ENCODE results near the gene P2RY6.
A peak's percentile ranks its signal among the peaks of the same experiment; 100 is the strongest.

Gene P2RY6

GRCh38 chr11:73308961-73309919, 37.1 kb downstream of the P2RY6 start:
- H3K27ac ChIP-seq (ENCODE audit: low read length): no peak overlapping the region
- no peak for ATAC-seq (ENCODE audit: insufficient read depth, low read depth)
- peaks cover 8% of the 10 kb centered on the region for H3K27me3 ChIP-seq (ENCODE audit: insufficient read depth, low read length, poor library complexity)
- TF ChIP-seq CTCF (IDR thresholded peaks at IDR 0.05; ENCODE audit: borderline replicate concordance, extremely low read depth, low read length, poor library complexity, severe bottlenecking) (no peak), EZH2 (IDR thresholded peaks at IDR 0.05; ENCODE audit: borderline replicate concordance, low read depth, low read length, severe bottlenecking) (no peak)
- peaks cover 24% of the 10 kb centered on the region for H3K4me1 ChIP-seq (ENCODE audit: insufficient read depth, low read length)
- H4K20me1 ChIP-seq (ENCODE audit: insufficient read depth, low read length): no peaks in the 10 kb centered on the region; the same call in 1 of the 2 replicates
- H3K4me3 ChIP-seq (ENCODE audit: low read depth in 1 of 2, low read length in 2 of 2): no peak overlapping the region
- DNase-seq: no peak
- H3K36me3 ChIP-seq (ENCODE audit: insufficient read depth, low read length): no peaks in the 10 kb centered on the region
- no peak overlapping the region for H2AFZ ChIP-seq (ENCODE audit: low read depth, low read length)
- peak overlapping the region; percentile 96 for H3K4me2 ChIP-seq (ENCODE audit: insufficient read depth, low read length)
- no peaks in the 10 kb centered on the region for H3K9me3 ChIP-seq (ENCODE audit: insufficient read depth, low read length, severe bottlenecking)
- no peak overlapping the region for H3K9ac ChIP-seq (ENCODE audit: low read depth, low read length)
- no peaks in the 10 kb centered on the region for H3K79me2 ChIP-seq (ENCODE audit: insufficient read depth, low read length)

GRCh38 chr11:73310076-73310475, 37.9 kb downstream of the P2RY6 start:
- peaks cover 8% of the 10 kb centered on the region for H3K27me3 ChIP-seq (ENCODE audit: insufficient read depth, low read length, poor library complexity)
- no peak overlapping the region for H2AFZ ChIP-seq (ENCODE audit: low read depth, low read length)
- H3K9me3 ChIP-seq (ENCODE audit: insufficient read depth, low read length, severe bottlenecking): no peaks in the 10 kb centered on the region
- H4K20me1 ChIP-seq (ENCODE audit: insufficient read depth, low read length): peaks cover under 1% of the 10 kb centered on the region; the same call in 1 of the 2 replicates
- H3K4me2 ChIP-seq (ENCODE audit: insufficient read depth, low read length): no peak overlapping the region
- DNase-seq: no peak
- H3K36me3 ChIP-seq (ENCODE audit: insufficient read depth, low read length): no peaks in the 10 kb centered on the region
- no peak for ATAC-seq (ENCODE audit: insufficient read depth, low read depth)
- no peak overlapping the region for H3K9ac ChIP-seq (ENCODE audit: low read depth, low read length)
- TF ChIP-seq CTCF (IDR thresholded peaks at IDR 0.05; ENCODE audit: borderline replicate concordance, extremely low read depth, low read length, poor library complexity, severe bottlenecking) (no peak), EZH2 (IDR thresholded peaks at IDR 0.05; ENCODE audit: borderline replicate concordance, low read depth, low read length, severe bottlenecking) (no peak)
- H3K4me1 ChIP-seq (ENCODE audit: insufficient read depth, low read length): peaks cover 24% of the 10 kb centered on the region
- no peak overlapping the region for H3K4me3 ChIP-seq (ENCODE audit: low read depth in 1 of 2, low read length in 2 of 2)
- no peaks in the 10 kb centered on the region for H3K79me2 ChIP-seq (ENCODE audit: insufficient read depth, low read length)
- no peak overlapping the region for H3K27ac ChIP-seq (ENCODE audit: low read length)

GRCh38 chr11:73310661-73311393, 38.7 kb downstream of the P2RY6 start:
- Histone ChIP-seq H3K4me3 (ENCODE audit: low read depth in 1 of 2, low read length in 2 of 2) (no peak overlapping the region), H2AFZ (ENCODE audit: low read depth, low read length) (no peak overlapping the region), H3K27me3 (ENCODE audit: insufficient read depth, low read length, poor library complexity) (peaks cover 8% of the 10 kb centered on the region), H3K79me2 (ENCODE audit: insufficient read depth, low read length) (no peaks in the 10 kb centered on the region), H3K4me2 (ENCODE audit: insufficient read depth, low read length) (no peak overlapping the region), H3K4me1 (ENCODE audit: insufficient read depth, low read length) (peaks cover 24% of the 10 kb centered on the region), H3K27ac (ENCODE audit: low read length) (no peak overlapping the region), H3K9ac (ENCODE audit: low read depth, low read length) (no peak overlapping the region), H3K9me3 (ENCODE audit: insufficient read depth, low read length, severe bottlenecking) (no peaks in the 10 kb centered on the region), H3K36me3 (ENCODE audit: insufficient read depth, low read length) (no peaks in the 10 kb centered on the region), H4K20me1 (ENCODE audit: insufficient read depth, low read length) (peaks cover 2% of the 10 kb centered on the region; the same call in 1 of the 2 replicates)
- DNase-seq: no peak
- TF ChIP-seq EZH2 (IDR thresholded peaks at IDR 0.05; ENCODE audit: borderline replicate concordance, low read depth, low read length, severe bottlenecking): no peak
- TF ChIP-seq CTCF (IDR thresholded peaks at IDR 0.05; ENCODE audit: borderline replicate concordance, extremely low read depth, low read length, poor library complexity, severe bottlenecking): no peak
- no peak for ATAC-seq (ENCODE audit: insufficient read depth, low read depth)

Data from DND-41 (cell line).